Stimulated activated naive CD4-positive, alpha-beta T cell (primary cell): ENCODE measurements around the gene ALCAM.

ENCODE experiments used
- DNase-seq, 6 experiments: peaks; one replicate each; lab custom pipeline; 2025; lab: John Stamatoyannopoulos, UW

Gene ALCAM

GRCh38 chr3:105528955-105529354 lies 162.2 kb downstream of the ALCAM start:
- no peak for DNase-seq

GRCh38 chr3:105529456-105529855 lies 162.7 kb downstream of the ALCAM start:
- no peak for DNase-seq

- DNase-seq = no peak
Observed at GRCh38 chr3:105532251-105532650, 165.5 kb downstream of the ALCAM start.

GRCh38 chr3:105533960-105534359 lies 167.3 kb downstream of the ALCAM start:
- DNase-seq = no peak

GRCh38 chr3:105534491-105534890 lies 167.8 kb downstream of the ALCAM start:
- DNase-seq = no peak

- no peak for DNase-seq
Observed at GRCh38 chr3:105537371-105538080, 170.8 kb downstream of the ALCAM start.

- DNase-seq = no peak
Observed at GRCh38 chr3:105538483-105538882, 171.8 kb downstream of the ALCAM start.

- DNase-seq = no peak
Observed at GRCh38 chr3:105539897-105540296, 173.2 kb downstream of the ALCAM start.

GRCh38 chr3:105542282-105543019 lies 175.7 kb downstream of the ALCAM start:
- DNase-seq = no peak

- no peak for DNase-seq
Observed at GRCh38 chr3:105545051-105545450, 178.3 kb downstream of the ALCAM start.

- DNase-seq = no peak
Observed at GRCh38 chr3:105553851-105554250, 187.1 kb downstream of the ALCAM start.

- no peak for DNase-seq
Observed at GRCh38 chr3:105555206-105555605, 188.5 kb downstream of the ALCAM start.

- no peak for DNase-seq
Observed at GRCh38 chr3:105559856-105560255, 193.1 kb downstream of the ALCAM start.

GRCh38 chr3:105561876-105562275 lies 195.2 kb downstream of the ALCAM start:
- no peak for DNase-seq

- no peak for DNase-seq
Observed at GRCh38 chr3:105564546-105565288, 198.0 kb downstream of the ALCAM start.

GRCh38 chr3:105571005-105571404 lies 204.3 kb downstream of the ALCAM start:
- no peak for DNase-seq

GRCh38 chr3:105572501-105572900 lies 205.8 kb downstream of the ALCAM start:
- no peak for DNase-seq

GRCh38 chr3:105579439-105579838 lies 212.7 kb downstream of the ALCAM start:
- no peak for DNase-seq

- no peak for DNase-seq
Observed at GRCh38 chr3:105580296-105580965, 213.7 kb downstream of the ALCAM start.

GRCh38 chr3:105582015-105582414 lies 215.3 kb downstream of the ALCAM start:
- DNase-seq = no peak

- DNase-seq = no peak
Observed at GRCh38 chr3:105584003-105584790, 217.5 kb downstream of the ALCAM start.
